H1 (cell line): ENCODE measurements around the gene CHRDL2. TPM values are rescaled to one million over a fixed set of nuclear protein-coding genes. Genes with fewer than 3 reads are reported as not detected.

Source experiments
- CTCF ChIA-PET: fragments of 300-600 bp; sonication (Branson Sonifier 250); formaldehyde crosslinking; loops from one replicate; lab custom pipeline; 2021; ENCODE audit not compliant: partially characterized antibody; lab: Charles Lee
- POLR2A ChIA-PET: fragments of 300-600 bp; sonication (Branson Sonifier 250); formaldehyde crosslinking; loops from one replicate; lab custom pipeline; 2021; ENCODE audit warnings: inconsistent platforms; ENCODE audit not compliant: partially characterized antibody; lab: Charles Lee
- DNase-seq, 2 experiments: peaks; one replicate each; pipeline versions ENCODE4 v3.0.0 to v3.0.0-alpha.2; 2010 to 2022; ENCODE audit warnings: low spot score in 2 of 2, low read depth in 1 of 2, mixed read lengths in 1 of 2
- FAIRE-seq: peaks from 2 replicates; lab custom pipeline; 2011; peaks lifted over from hg19 to GRCh38; lab: Jason Lieb, UNC
- H2AFZ ChIP-seq: 2 replicates; pipeline ENCODE4 v1.8.1; 2012; ENCODE audit warnings: low read length, inconsistent platforms
- H2AK5ac ChIP-seq: 2 replicates; pipeline ENCODE4 v1.6.1; 2013; ENCODE audit warnings: low read depth, low read length
- H2BK120ac ChIP-seq: replicated peaks from 2 replicates; pipeline ENCODE3; 2013; ENCODE audit warnings: low read depth, low read length, inconsistent platforms
- H2BK12ac ChIP-seq: 2 replicates; pipeline ENCODE4 v1.6.1; 2013; ENCODE audit warnings: low read depth, low read length
- H2BK15ac ChIP-seq: 2 replicates; pipeline ENCODE4 v1.6.1; 2013; ENCODE audit warnings: low read length
- H2BK20ac ChIP-seq: 2 replicates; pipeline ENCODE4 v1.6.1; 2013; ENCODE audit warnings: low read length
- H2BK5ac ChIP-seq: 2 replicates; pipeline ENCODE4 v1.6.1; 2013; ENCODE audit warnings: low read depth, low read length
- H3K14ac ChIP-seq: 2 replicates; pipeline ENCODE4 v1.6.1; 2013; ENCODE audit warnings: inconsistent platforms; ENCODE audit not compliant: insufficient read length
- H3K18ac ChIP-seq: 2 replicates; pipeline ENCODE4 v1.6.1; 2013; ENCODE audit warnings: low read length; ENCODE audit errors: extremely low read depth
- H3K23ac ChIP-seq: 2 replicates; pipeline ENCODE4 v1.6.1; 2013; ENCODE audit warnings: inconsistent platforms; ENCODE audit not compliant: insufficient read length
- H3K23me2 ChIP-seq: 2 replicates; pipeline ENCODE4 v1.6.1; 2013; ENCODE audit warnings: low read depth, low read length
- H3K27ac ChIP-seq: 2 replicates; pipeline ENCODE4 v1.6.1; 2011; ENCODE audit warnings: low read depth, low read length, inconsistent platforms
- H3K27me3 ChIP-seq, 4 experiments: replicated peaks in 1 of 4; 1 replicate in 1 of 4; 2 replicates in 3 of 4; pipeline versions ENCODE4 v1.6.1 to v1.8.1; 2011 to 2013; ENCODE audit warnings: low read length in 3 of 4, mild to moderate bottlenecking in 3 of 4, inconsistent platforms in 2 of 4, mixed read lengths in 2 of 4, moderate library complexity in 1 of 4; ENCODE audit not compliant: control insufficient read depth in 3 of 4, insufficient read depth in 3 of 4; ENCODE audit errors: extremely low read depth in 1 of 4
- H3K36me3 ChIP-seq, 4 experiments: 2 replicates each; pipeline versions ENCODE4 v1.6.1 to v1.8.1; 2011 to 2013; ENCODE audit warnings: mild to moderate bottlenecking in 4 of 4, low read length in 3 of 4, moderate library complexity in 2 of 4, control low read depth in 1 of 4, inconsistent platforms in 1 of 4; ENCODE audit not compliant: insufficient read depth in 4 of 4, control insufficient read depth in 2 of 4
- H3K4ac ChIP-seq: replicated peaks from 2 replicates; pipeline ENCODE3; 2013; ENCODE audit warnings: low read length, low read depth, mixed read lengths, inconsistent platforms; ENCODE audit not compliant: insufficient read length
- H3K4me1 ChIP-seq, 4 experiments: replicated peaks in 1 of 4; 1 replicate in 1 of 4; 2 replicates in 3 of 4; pipeline versions ENCODE4 v1.6.1 to v1.8.1; 2011 to 2013; ENCODE audit warnings: low read length in 3 of 4, inconsistent platforms in 2 of 4, mixed read lengths in 1 of 4; ENCODE audit not compliant: insufficient read depth in 4 of 4, control insufficient read depth in 3 of 4
- H3K4me2 ChIP-seq, 2 experiments: 2 replicates each; pipeline versions ENCODE4 v1.6.1 to v1.8.1; 2011 to 2013; ENCODE audit warnings: low read depth in 2 of 2, low read length in 2 of 2, control low read depth in 1 of 2, inconsistent platforms in 1 of 2, mild to moderate bottlenecking in 1 of 2; ENCODE audit not compliant: insufficient read depth in 1 of 2
- H3K4me3 ChIP-seq, 4 experiments: fragments of 200-600, 300-600 bp in 1 of 4; sonication (generic), shearing (Covaris generic), sonication (Bioruptor Twin) in 1 of 4; 2 replicates each; pipeline versions ENCODE4 v1.5.1 to v1.8.1; 2011 to 2016; ENCODE audit warnings: low read length in 4 of 4, low read depth in 3 of 4, control low read depth in 2 of 4, inconsistent platforms in 2 of 4, mild to moderate bottlenecking in 2 of 4, mixed read lengths in 1 of 4, moderate library complexity in 1 of 4; ENCODE audit not compliant: insufficient read depth in 2 of 4; ENCODE audit errors: extremely low read depth in 1 of 4
- H3K56ac ChIP-seq: replicated peaks from 2 replicates; pipeline ENCODE3; 2013; ENCODE audit warnings: low read depth, mild to moderate bottlenecking, mixed read lengths, low read length, inconsistent platforms; ENCODE audit not compliant: insufficient read length
- H3K79me1 ChIP-seq: 2 replicates; pipeline ENCODE4 v1.6.1; 2013; ENCODE audit warnings: low read depth, low read length, control low read depth
- H3K79me2 ChIP-seq, 2 experiments: 2 replicates each; pipeline versions ENCODE4 v1.6.1 to v1.8.1; 2012 to 2013; ENCODE audit warnings: low read length in 2 of 2, mild to moderate bottlenecking in 2 of 2, inconsistent platforms in 1 of 2; ENCODE audit not compliant: insufficient read depth in 2 of 2, control insufficient read depth in 1 of 2
- H3K9ac ChIP-seq, 4 experiments: replicated peaks in 1 of 4; 1 replicate in 1 of 4; 2 replicates in 3 of 4; pipeline versions ENCODE4 v1.6.1 to v1.8.1; 2011 to 2013; ENCODE audit warnings: low read depth in 3 of 4, low read length in 3 of 4, control low read depth in 2 of 4, mild to moderate bottlenecking in 2 of 4, moderate library complexity in 2 of 4, inconsistent platforms in 1 of 4; ENCODE audit errors: extremely low read depth in 1 of 4
- H3K9me3 ChIP-seq, 2 experiments: 2 replicates each; pipeline versions ENCODE4 v1.6.1 to v1.8.1; 2012 to 2013; ENCODE audit warnings: mild to moderate bottlenecking in 2 of 2, moderate library complexity in 2 of 2, control low read depth in 1 of 2, inconsistent platforms in 1 of 2, low read depth in 1 of 2, low read length in 1 of 2, mixed read lengths in 1 of 2; ENCODE audit not compliant: insufficient read depth in 2 of 2
- H4K20me1 ChIP-seq, 2 experiments: replicated peaks in 1 of 2; 2 replicates each; pipeline versions ENCODE3 to v1.8.1; 2011 to 2013; ENCODE audit warnings: inconsistent platforms in 2 of 2, low read length in 2 of 2, mild to moderate bottlenecking in 1 of 2; ENCODE audit not compliant: insufficient read depth in 2 of 2, control insufficient read depth in 1 of 2
- H4K5ac ChIP-seq: 2 replicates; pipeline ENCODE4 v1.6.1; 2013; ENCODE audit warnings: low read length, low read depth, mixed read lengths, inconsistent platforms; ENCODE audit not compliant: insufficient read length
- H4K8ac ChIP-seq: 2 replicates; pipeline ENCODE4 v1.8.0; 2013; ENCODE audit warnings: mild to moderate bottlenecking, moderate library complexity, low read length, inconsistent platforms; ENCODE audit not compliant: insufficient read depth; ENCODE audit errors: extremely low read depth
- H4K91ac ChIP-seq: replicated peaks from 2 replicates; pipeline ENCODE3; 2013; ENCODE audit warnings: low read length, mixed read lengths, inconsistent platforms; ENCODE audit not compliant: insufficient read length
- KDM5A ChIP-seq: fragments of 200-600 bp; IDR thresholded peaks from 2 replicates; pipeline ENCODE4 v1.7.1; 2012; ENCODE audit warnings: mild to moderate bottlenecking, low read length, inconsistent platforms, mixed read lengths
- WGBS, 2 experiments: shearing (Covaris generic) in 1 of 2; methylation state at CpG; one replicate each; pipeline versions ENCODE4 v1.1.6 to v1.1.7; 2013 to 2015; ENCODE audit warnings: low lambda C conversion rate in 2 of 2, mixed read lengths in 2 of 2, inconsistent platforms in 1 of 2, low coverage in 1 of 2, missing lambda C conversion rate in 1 of 2; ENCODE audit not compliant: insufficient replicate concordance in 2 of 2, insufficient coverage in 1 of 2, insufficient read length in 1 of 2; ENCODE audit errors: extremely low coverage in 1 of 2, missing lambda C conversion rate in 1 of 2; 5-methylcytosine and 5-hydroxymethylcytosine counted together
- polyA plus RNA-seq, 7 experiments: library from polyadenylated mRNA; depleted of rRNA in 3 of 7; stranded (reverse) in 5 of 7; unstranded in 2 of 7; fragments of >200 nt in 5 of 7; fragments of 200-250 nt in 2 of 7; gene quantifications; 1 replicate in 5 of 7; 2 replicates in 1 of 7; 4 replicates in 1 of 7; pipeline versions ENCODE4 v1.2.1 to v1.2.3, GENCODE V29; 2011 to 2013; ENCODE audit warnings: missing spikeins in 2 of 7, mixed read lengths in 2 of 7
- total RNA-seq: library from RNA; stranded (reverse); fragmentation: NEBNext Ultra II Directional; extraction: Animal tissue kit (Norgen Biotek cat#: 25700); gene quantifications from 2 replicates; pipeline ENCODE4 v1.2.1, GENCODE V29; 2021

CHRDL2 gene
- total and polyA plus RNA-seq, 2 of the 8 experiments (the other 6 are each of a cell fraction or from before 2014, with no cell fraction given), result 0.26 to 0.48 TPM

DNA sequence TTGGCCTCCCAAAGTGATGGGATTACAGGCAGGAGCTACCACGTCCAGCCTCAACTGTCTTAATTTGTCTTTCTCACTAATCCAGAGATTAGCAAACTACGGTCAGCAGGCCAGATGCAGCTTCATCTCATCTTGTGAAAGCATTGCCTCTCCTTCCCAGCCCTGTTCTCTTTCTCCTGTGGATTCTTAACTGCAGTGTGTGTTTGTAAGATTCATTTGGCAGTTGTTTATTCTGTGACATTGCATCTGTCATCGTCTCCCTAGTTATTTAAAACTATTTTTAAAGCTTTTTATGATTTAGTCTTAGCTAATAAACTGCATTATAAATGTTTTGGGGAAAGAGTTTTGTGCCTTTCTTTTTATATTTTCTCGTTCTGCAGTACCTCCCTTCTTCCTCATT, 46.7 kb upstream of the CHRDL2 start:
- H3K23me2 ChIP-seq, result no peaks in the 10 kb centered on the region; the same call in 1 of the 2 replicates
- H3K27ac ChIP-seq, result no peak overlapping the region
- DNase-seq (no peak), FAIRE-seq (no peak)
- peaks cover 11% of the 10 kb centered on the region; the same call in 1 of the 2 replicates for H3K79me1 ChIP-seq
- H2BK12ac ChIP-seq, result no peak overlapping the region
- no peak overlapping the region for H4K91ac ChIP-seq
- H3K4me3 ChIP-seq, result no peak overlapping the region
- ChIA-PET CTCF (no interaction called here), POLR2A (no interaction called here)
- H3K56ac ChIP-seq, result no peak overlapping the region
- WGBS, 2 experiments, result 77% methylated on average over 4 of the region's 4 CpGs; no CpG with 5 or more reads in 1 of the 2 experiments
- H4K20me1 ChIP-seq, result no peaks in the 10 kb centered on the region
- H2AFZ ChIP-seq, result no peak overlapping the region
- no peak overlapping the region for H4K8ac ChIP-seq
- peaks cover 0 to 4% (median 0%) of the 10 kb centered on the region in 4 experiments; a peak in 2 of 7 replicates for H3K4me1 ChIP-seq
- no peaks in the 10 kb centered on the region for H3K36me3 ChIP-seq
- no peaks in the 10 kb centered on the region for H3K27me3 ChIP-seq
- no peak overlapping the region for H2AK5ac ChIP-seq
- no peak overlapping the region for H2BK20ac ChIP-seq
- H3K14ac ChIP-seq, result no peak overlapping the region
- TF ChIP-seq KDM5A, result no peak
- H3K18ac ChIP-seq, result no peak overlapping the region
- no peak overlapping the region for H2BK15ac ChIP-seq
- no peak overlapping the region for H3K9ac ChIP-seq
- no peak overlapping the region for H2BK5ac ChIP-seq
- no peak overlapping the region for H3K23ac ChIP-seq
- H3K4me2 ChIP-seq, result no peak overlapping the region
- H4K5ac ChIP-seq, result no peak overlapping the region
- no peak overlapping the region for H2BK120ac ChIP-seq
- H3K4ac ChIP-seq, result no peak overlapping the region
- no peaks in the 10 kb centered on the region for H3K9me3 ChIP-seq
- H3K79me2 ChIP-seq, result peaks cover 0 to 52% of the 10 kb centered on the region in 2 experiments; a peak in 2 of 4 replicates
